ENCODE data around the gene PPP1R18. TPM values are rescaled to one million over a fixed set of nuclear protein-coding genes. Genes with fewer than 3 reads are reported as not detected.

The PPP1R18 gene
- total and polyA plus RNA-seq, 9 of the 15 experiments (the other 6 are each of a cell fraction or from before 2014, with no cell fraction given): 12.0 to 99.2 (median 42.6) TPM

GRCh38 chr6:30678964-30679726, 7.3 kb downstream of the PPP1R18 start (continued):
- TF ChIP-seq ELK3 (CRISPR knock-in tag; IDR thresholded peaks at IDR 0.05) (no peak), MTA2 (IDR thresholded peaks at IDR 0.05; ENCODE audit: low read depth) (no peak), RFX1 (IDR thresholded peaks at IDR 0.05) (no peak), ZNF165 (CRISPR knock-in tag; IDR thresholded peaks at IDR 0.05; ENCODE audit: borderline replicate concordance) (no peak), SMAD4 (CRISPR knock-in tag; conservative IDR thresholded peaks at IDR 0.05) (0 out of 2 replicates have a peak, but pooled peaks have one; percentile 16), NFYB (IDR thresholded peaks at IDR 0.05; ENCODE audit: extremely low read depth, insufficient read length) (no peak), PTRF (tag; IDR thresholded peaks at IDR 0.05) (no peak), ZC3H11A (IDR thresholded peaks at IDR 0.05; ENCODE audit: low read depth, low read length) (no peak; the same call in 1 of the 2 replicates), PHF8 (IDR thresholded peaks at IDR 0.05; ENCODE audit: borderline replicate concordance, low read length) (no peak), ELF1 (tag; IDR thresholded peaks at IDR 0.05) (no peak), ETV6 (IDR thresholded peaks at IDR 0.05; ENCODE audit: borderline replicate concordance in 1 of 2, low read depth in 2 of 2, low read length in 1 of 2) (peak in 1 of 2 experiments; percentile 38; a peak in 1 of 4 replicates), ETV6 (CRISPR knock-in tag; IDR thresholded peaks at IDR 0.05; ENCODE audit: borderline replicate concordance) (no peak), HMBOX1 (IDR thresholded peaks at IDR 0.05) (no peak), CBFA2T2 (conservative IDR thresholded peaks at IDR 0.05) (no peak), ZBTB34 (CRISPR knock-in tag; IDR thresholded peaks at IDR 0.05) (no peak), NELFE (IDR thresholded peaks at IDR 0.05; ENCODE audit: insufficient read depth, insufficient read length) (no peak), ZNF655 (CRISPR knock-in tag; IDR thresholded peaks at IDR 0.05) (no peak)
